ENCODE results near the gene NAA15. TPM values are rescaled to one million over a fixed set of nuclear protein-coding genes. Genes with fewer than 3 reads are reported as not detected.

The NAA15 gene
- total RNA-seq, 2 donors from 2014 or later, result 16.5 to 22.8 TPM

- DNase-seq (peak in 1 of 4 donors; percentile 10), ATAC-seq (peak; percentile 33)
- Histone ChIP-seq H3K27ac (no peak overlapping the region), H3K4me1 (no peaks in the 10 kb centered on the region), H3K36me3 (replicated peaks in 1 of 2; ENCODE audit: insufficient read depth in 1 of 2, low read depth in 2 of 2) (no peaks in the 10 kb centered on the region), H3K4me3 (no peak overlapping the region), H3K9me3 (peaks cover 0 to 4% (median 0%) of the 10 kb centered on the region in 3 donors), H3K27me3 (no peaks in the 10 kb centered on the region)
- intact Hi-C loops (cut with DNase I), result no loop called here
- no peak for TF ChIP-seq POLR2A (IDR thresholded peaks at IDR 0.05)
- peak in 6 of 7 experiments; percentile 49 to 81 (median 58) for TF ChIP-seq CTCF (IDR thresholded peaks at IDR 0.05)
- 73 to 76% methylated on average over 2 of the region's 2 CpGs for WGBS, 2 donors
These were observed 114.9 kb downstream of the NAA15 start for GRCh38 chr4:139416073-139416673.

GRCh38 chr4:139419388-139419914 lies 118.1 kb downstream of the NAA15 start:
- Histone ChIP-seq H3K4me3 (no peak overlapping the region), H3K27ac (peak overlapping the region in 1 of 4 donors; percentile 12), H3K9me3 (peaks cover 0 to 4% (median 0%) of the 10 kb centered on the region in 3 donors), H3K4me1 (no peaks in the 10 kb centered on the region), H3K36me3 (replicated peaks in 1 of 2; ENCODE audit: insufficient read depth in 1 of 2, low read depth in 2 of 2) (no peaks in the 10 kb centered on the region), H3K27me3 (no peaks in the 10 kb centered on the region)
- no peak for TF ChIP-seq CTCF (IDR thresholded peaks at IDR 0.05)
- TF ChIP-seq POLR2A (IDR thresholded peaks at IDR 0.05), result no peak
- peak in 3 of 4 donors; percentile 34 to 72 (median 39) for DNase-seq
- WGBS, 2 donors, result 72 to 82% methylated on average over 2 of the region's 2 CpGs
- ATAC-seq, result no peak
- intact Hi-C loops (cut with DNase I), result no loop called here

- TF ChIP-seq POLR2A (IDR thresholded peaks at IDR 0.05), result no peak
- DNase-seq (no peak), ATAC-seq (no peak)
- Histone ChIP-seq H3K36me3 (replicated peaks in 1 of 2; ENCODE audit: insufficient read depth in 1 of 2, low read depth in 2 of 2) (no peaks in the 10 kb centered on the region), H3K27ac (no peak overlapping the region), H3K27me3 (no peaks in the 10 kb centered on the region), H3K4me3 (no peak overlapping the region), H3K4me1 (no peaks in the 10 kb centered on the region), H3K9me3 (no peaks in the 10 kb centered on the region)
- WGBS, 2 donors, result 88 to 95% methylated on average over 1 of the region's 1 CpG
- intact Hi-C loops (cut with DNase I), result no loop called here
These were observed 119.3 kb downstream of the NAA15 start for GRCh38 chr4:139420652-139421051.

GRCh38 chr4:139436122-139436521 lies 134.8 kb downstream of the NAA15 start:
- ATAC-seq (no peak), DNase-seq (no peak)
- no peak for TF ChIP-seq POLR2A (IDR thresholded peaks at IDR 0.05)
- no peak for TF ChIP-seq CTCF (IDR thresholded peaks at IDR 0.05)
- intact Hi-C loops (cut with DNase I), result no loop called here
- Histone ChIP-seq H3K4me3 (no peak overlapping the region), H3K27ac (no peak overlapping the region), H3K27me3 (no peaks in the 10 kb centered on the region), H3K36me3 (replicated peaks in 1 of 2; ENCODE audit: insufficient read depth in 1 of 2, low read depth in 2 of 2) (peaks cover 0 to 2% of the 10 kb centered on the region in 2 donors), H3K4me1 (no peaks in the 10 kb centered on the region), H3K9me3 (no peaks in the 10 kb centered on the region)
- WGBS, 2 donors, result 95 to 98% methylated on average over 22 to 23 of the region's 23 CpGs

GRCh38 chr4:139438141-139438540 lies 136.8 kb downstream of the NAA15 start:
- TF ChIP-seq POLR2A (IDR thresholded peaks at IDR 0.05) (no peak), CTCF (IDR thresholded peaks at IDR 0.05) (no peak)
- 88 to 100% methylated on average over 2 of the region's 2 CpGs for WGBS, 2 donors
- Histone ChIP-seq H3K9me3 (no peaks in the 10 kb centered on the region), H3K36me3 (replicated peaks in 1 of 2; ENCODE audit: insufficient read depth in 1 of 2, low read depth in 2 of 2) (peaks cover 0 to 2% of the 10 kb centered on the region in 2 donors), H3K27ac (no peak overlapping the region), H3K27me3 (no peaks in the 10 kb centered on the region), H3K4me3 (no peak overlapping the region), H3K4me1 (no peaks in the 10 kb centered on the region)
- DNase-seq (no peak), ATAC-seq (no peak)
- intact Hi-C loops (cut with DNase I), result no loop called here
